Lower lobe of right lung (tissue), 2 donors: ENCODE data around the gene LAMTOR3. TPM values are rescaled to one million over a fixed set of nuclear protein-coding genes. Genes with fewer than 3 reads are reported as not detected.

Source experiments
- ATAC-seq, 2 donors: fragments of 200-7000 bp; cut with Tn5 transposase; one replicate each; pipeline ENCODE4 v1.9.1; 2020 to 2022; ENCODE audit warnings: mild to moderate bottlenecking in 2 of 2, moderate library complexity in 2 of 2
- DNase-seq: peaks from one replicate; pipeline ENCODE4 v3.0.0-alpha.2; 2020
- H3K27ac ChIP-seq: fragments of 200-600 bp; one replicate; pipeline ENCODE4 v1.8.0; 2022
- H3K27me3 ChIP-seq: fragments of 200-600 bp; one replicate; pipeline ENCODE4 v1.8.0; 2022; ENCODE audit warnings: low read depth
- H3K36me3 ChIP-seq: fragments of 200-600 bp; one replicate; pipeline ENCODE4 v1.8.0; 2022; ENCODE audit warnings: mild to moderate bottlenecking
- H3K4me1 ChIP-seq: fragments of 200-600 bp; one replicate; pipeline ENCODE4 v1.8.0; 2022
- H3K4me3 ChIP-seq: fragments of 200-600 bp; one replicate; pipeline ENCODE4 v1.8.0; 2022; ENCODE audit warnings: mild to moderate bottlenecking
- H3K9me3 ChIP-seq: fragments of 200-600 bp; one replicate; pipeline ENCODE4 v1.8.0; 2022
- intact Hi-C: fragments of 100-400 bp; cut with DNase I; formaldehyde crosslinking; loops from one replicate; pipeline ENCODE4 v1.11.0; 2022
- total RNA-seq: library from RNA; stranded (reverse); fragmentation: NEBNext Ultra II Directional; extraction: Animal tissue kit (Norgen Biotek cat#: 25700); gene quantifications from one replicate; pipeline ENCODE4 v1.2.1, GENCODE V29; 2021
- TF ChIP-seq, protein P1 (sequence below): fragments of 200-600 bp; IDR thresholded peaks from one replicate; pipeline ENCODE4 v1.8.0; 2022; ENCODE audit warnings: antibody characterized with exemption, mild to moderate bottlenecking
- donor health status: DM: no; HTN: yes; CAD: no; lungs with severe emphysema.

The LAMTOR3 gene
- total RNA-seq, 1 donor from 2014 or later, result 47.7 TPM

DNA sequence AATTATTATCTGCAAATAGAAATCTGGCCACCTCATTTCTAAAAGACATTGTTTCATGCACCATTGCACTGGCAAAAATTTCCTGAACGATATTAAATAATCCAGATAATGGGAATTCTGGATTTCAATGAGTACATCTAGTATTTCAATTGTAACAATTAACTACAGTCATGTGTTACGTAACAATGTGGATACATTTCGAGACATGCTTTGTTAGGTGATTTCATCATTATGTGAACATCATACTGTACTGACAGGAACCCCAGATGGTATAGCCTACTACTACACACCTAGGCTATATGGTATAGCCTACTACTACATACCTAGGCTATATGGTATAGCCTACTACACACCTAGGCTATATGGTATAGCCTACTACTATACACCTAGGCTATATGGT is 14.8 kb downstream of the LAMTOR3 start:
- intact Hi-C loops, result no loop called here
- H3K9me3 ChIP-seq, result no peaks in the 10 kb centered on the region
- no peak overlapping the region for H3K27ac ChIP-seq
- TF ChIP-seq, protein P1, sequence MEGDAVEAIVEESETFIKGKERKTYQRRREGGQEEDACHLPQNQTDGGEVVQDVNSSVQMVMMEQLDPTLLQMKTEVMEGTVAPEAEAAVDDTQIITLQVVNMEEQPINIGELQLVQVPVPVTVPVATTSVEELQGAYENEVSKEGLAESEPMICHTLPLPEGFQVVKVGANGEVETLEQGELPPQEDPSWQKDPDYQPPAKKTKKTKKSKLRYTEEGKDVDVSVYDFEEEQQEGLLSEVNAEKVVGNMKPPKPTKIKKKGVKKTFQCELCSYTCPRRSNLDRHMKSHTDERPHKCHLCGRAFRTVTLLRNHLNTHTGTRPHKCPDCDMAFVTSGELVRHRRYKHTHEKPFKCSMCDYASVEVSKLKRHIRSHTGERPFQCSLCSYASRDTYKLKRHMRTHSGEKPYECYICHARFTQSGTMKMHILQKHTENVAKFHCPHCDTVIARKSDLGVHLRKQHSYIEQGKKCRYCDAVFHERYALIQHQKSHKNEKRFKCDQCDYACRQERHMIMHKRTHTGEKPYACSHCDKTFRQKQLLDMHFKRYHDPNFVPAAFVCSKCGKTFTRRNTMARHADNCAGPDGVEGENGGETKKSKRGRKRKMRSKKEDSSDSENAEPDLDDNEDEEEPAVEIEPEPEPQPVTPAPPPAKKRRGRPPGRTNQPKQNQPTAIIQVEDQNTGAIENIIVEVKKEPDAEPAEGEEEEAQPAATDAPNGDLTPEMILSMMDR, result no peak
- H3K4me1 ChIP-seq, result no peaks in the 10 kb centered on the region
- no peak overlapping the region for H3K4me3 ChIP-seq
- ATAC-seq, result no peak
- no peak for DNase-seq
- H3K27me3 ChIP-seq, result no peaks in the 10 kb centered on the region
- H3K36me3 ChIP-seq, result peaks cover 68% of the 10 kb centered on the region

DNA sequence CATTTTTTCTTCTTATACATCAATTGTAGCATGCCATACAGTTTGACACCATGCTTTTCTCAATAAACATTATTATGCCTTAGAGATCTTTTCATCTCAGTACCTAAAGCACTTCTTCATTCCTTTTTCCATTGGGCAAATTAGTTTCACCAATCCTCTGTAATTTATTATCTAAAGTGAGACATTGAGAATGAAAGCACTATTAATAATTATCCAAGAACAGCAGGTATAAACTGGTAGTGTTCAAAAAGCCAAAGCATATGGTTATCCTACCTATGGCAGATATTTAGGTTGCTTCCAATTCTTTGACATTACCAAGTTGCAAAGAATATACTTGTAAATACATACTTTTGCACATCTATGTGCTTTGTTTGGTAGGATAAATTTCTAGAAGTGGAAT is 15.6 kb downstream of the LAMTOR3 start:
- H3K4me1 ChIP-seq, result no peaks in the 10 kb centered on the region
- no peak for ATAC-seq
- TF ChIP-seq, protein P1, result no peak
- DNase-seq, result no peak
- no peaks in the 10 kb centered on the region for H3K27me3 ChIP-seq
- intact Hi-C loops, result no loop called here
- H3K9me3 ChIP-seq, result no peaks in the 10 kb centered on the region
- H3K36me3 ChIP-seq, result peaks cover 60% of the 10 kb centered on the region
- no peak overlapping the region for H3K4me3 ChIP-seq
- H3K27ac ChIP-seq, result no peak overlapping the region

DNA sequence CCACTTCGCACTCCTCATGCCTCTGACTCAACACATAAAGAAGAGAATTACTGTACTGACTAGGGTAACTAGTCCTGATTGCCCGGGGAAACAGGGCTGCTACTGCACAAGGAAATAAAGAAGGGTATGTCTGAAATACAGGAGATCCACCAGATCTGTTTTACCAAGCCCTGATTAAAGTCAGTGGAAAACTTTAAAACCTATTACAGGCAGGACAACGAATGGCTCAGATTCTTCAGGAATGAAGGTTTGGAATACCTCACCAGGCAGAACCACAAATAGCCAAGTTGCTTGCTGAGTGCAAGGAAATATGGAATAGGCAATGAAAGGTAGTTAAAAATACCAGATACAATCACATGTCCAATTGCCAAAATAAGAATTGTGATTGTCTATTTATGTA is 17.3 kb downstream of the LAMTOR3 start:
- no peak overlapping the region for H3K4me3 ChIP-seq
- H3K27ac ChIP-seq, result no peak overlapping the region
- H3K27me3 ChIP-seq, result no peaks in the 10 kb centered on the region
- TF ChIP-seq, protein P1, result no peak
- no peaks in the 10 kb centered on the region for H3K4me1 ChIP-seq
- H3K36me3 ChIP-seq, result peaks cover 48% of the 10 kb centered on the region
- intact Hi-C loops, result no loop called here
- ATAC-seq, result no peak
- no peak for DNase-seq
- no peaks in the 10 kb centered on the region for H3K9me3 ChIP-seq

DNA sequence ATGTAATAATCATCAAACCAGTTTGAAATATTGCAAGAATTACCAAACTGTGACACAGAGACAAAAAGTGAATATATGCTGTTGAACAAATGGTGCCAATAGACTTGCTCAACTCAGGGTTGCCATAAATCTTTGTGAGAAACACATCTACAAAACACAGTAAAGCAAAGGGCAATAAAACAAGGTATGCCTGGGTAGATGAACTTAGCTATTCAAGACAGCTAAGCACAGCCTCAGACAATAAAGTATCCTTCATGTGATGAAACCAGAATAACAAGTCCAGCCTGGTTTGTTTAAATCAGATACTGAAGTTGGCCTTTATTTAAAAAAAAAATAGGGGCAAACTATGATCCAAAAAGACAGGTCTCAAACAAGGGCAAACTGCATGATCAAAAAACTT is 19.2 kb downstream of the LAMTOR3 start:
- H3K36me3 ChIP-seq, result peaks cover 29% of the 10 kb centered on the region
- DNase-seq (no peak), ATAC-seq (no peak)
- no peaks in the 10 kb centered on the region for H3K4me1 ChIP-seq
- no peak overlapping the region for H3K27ac ChIP-seq
- TF ChIP-seq, protein P1, result no peak
- no peaks in the 10 kb centered on the region for H3K9me3 ChIP-seq
- no peak overlapping the region for H3K4me3 ChIP-seq
- H3K27me3 ChIP-seq, result no peaks in the 10 kb centered on the region
- intact Hi-C loops, result no loop called here

DNA sequence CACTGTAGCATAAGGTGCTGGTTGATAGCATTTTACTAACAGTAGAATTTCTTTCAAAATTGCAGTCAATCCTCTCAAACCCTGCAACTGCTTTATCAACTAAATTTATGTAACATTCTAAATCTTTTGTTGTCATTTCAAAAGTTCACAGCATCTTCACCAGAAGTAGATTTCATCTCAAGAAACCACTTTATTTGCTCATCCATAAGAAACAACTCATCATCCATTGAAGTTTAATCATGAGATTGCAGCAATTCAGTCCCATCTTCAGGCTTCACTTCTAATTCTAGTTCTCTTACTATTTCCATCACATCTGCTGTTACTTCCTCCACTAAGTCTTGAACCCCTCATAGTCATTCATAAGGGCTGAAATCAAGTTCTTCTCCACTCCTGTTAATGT is 21.7 kb downstream of the LAMTOR3 start:
- H3K4me3 ChIP-seq, result no peak overlapping the region
- DNase-seq (no peak), ATAC-seq (no peak)
- no peak overlapping the region for H3K27ac ChIP-seq
- TF ChIP-seq, protein P1, result no peak
- H3K27me3 ChIP-seq, result no peaks in the 10 kb centered on the region
- intact Hi-C loops, result no loop called here
- no peaks in the 10 kb centered on the region for H3K9me3 ChIP-seq
- H3K4me1 ChIP-seq, result no peaks in the 10 kb centered on the region
- H3K36me3 ChIP-seq, result peaks cover 4% of the 10 kb centered on the region

DNA sequence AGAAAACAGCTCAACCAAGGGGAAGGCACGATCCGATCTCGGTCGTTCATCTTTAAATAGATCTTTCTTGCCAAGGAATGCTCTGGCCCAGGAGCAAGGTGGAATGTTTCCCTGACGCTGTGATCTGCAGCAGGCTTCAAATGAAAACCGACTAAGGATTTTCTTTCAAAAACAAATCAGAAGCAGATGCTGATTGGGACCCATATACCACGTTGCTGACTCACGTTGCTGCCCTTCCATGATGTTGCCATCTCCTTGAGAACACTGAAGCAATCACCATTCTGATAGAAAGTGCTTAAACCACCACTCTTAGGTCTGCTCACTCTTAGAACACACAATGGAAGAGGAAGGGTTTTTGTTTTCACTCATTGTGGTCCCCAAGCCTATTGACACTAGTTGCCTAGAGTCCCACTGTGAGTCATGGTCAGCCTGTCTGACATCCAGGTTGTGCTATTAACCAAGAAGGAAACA is 26.1 kb downstream of the LAMTOR3 start:
- Histone ChIP-seq H3K27me3 (no peaks in the 10 kb centered on the region), H3K4me3 (no peak overlapping the region), H3K4me1 (no peaks in the 10 kb centered on the region), H3K9me3 (no peaks in the 10 kb centered on the region), H3K27ac (no peak overlapping the region), H3K36me3 (no peaks in the 10 kb centered on the region)
- ATAC-seq (no peak), DNase-seq (no peak)
- intact Hi-C loops, result no loop called here
- TF ChIP-seq, protein P1, result no peak
